ENCODE data around the gene ATP6V0E2. TPM values are rescaled to one million over a fixed set of nuclear protein-coding genes. Genes with fewer than 3 reads are reported as not detected.

ATP6V0E2 gene
- total RNA-seq, 1 donor from 2014 or later: 17.9 TPM

- TF ChIP-seq CTCF (IDR thresholded peaks at IDR 0.05): no peak
- Histone ChIP-seq H3K27ac (no peak overlapping the region), H3K36me3 (peaks cover 13% of the 10 kb centered on the region), H3K27me3 (ENCODE audit: low read depth) (no peaks in the 10 kb centered on the region), H3K9me3 (no peaks in the 10 kb centered on the region), H3K4me3 (no peak overlapping the region), H3K4me1 (peaks cover 26% of the 10 kb centered on the region)
- no peak for ATAC-seq
- DNase-seq: no peak
- intact Hi-C loops (cut with DNase I): no loop called here
These were observed 3.9 kb upstream of the ATP6V0E2 start for GRCh38 chr7:149869867-149870266.

GRCh38 chr7:149870274-149870673, 3.5 kb upstream of the ATP6V0E2 start:
- peaks cover 26% of the 10 kb centered on the region for H3K4me1 ChIP-seq
- H3K27me3 ChIP-seq (ENCODE audit: low read depth): no peaks in the 10 kb centered on the region
- TF ChIP-seq CTCF (IDR thresholded peaks at IDR 0.05): no peak
- H3K9me3 ChIP-seq: no peaks in the 10 kb centered on the region
- H3K27ac ChIP-seq: no peak overlapping the region
- DNase-seq (no peak), ATAC-seq (no peak)
- peaks cover 9% of the 10 kb centered on the region for H3K36me3 ChIP-seq
- intact Hi-C loops (cut with DNase I): no loop called here
- no peak overlapping the region for H3K4me3 ChIP-seq

GRCh38 chr7:149870701-149871483, 2.9 kb upstream of the ATP6V0E2 start:
- no peaks in the 10 kb centered on the region for H3K9me3 ChIP-seq
- H3K4me3 ChIP-seq: no peak overlapping the region
- intact Hi-C loops (cut with DNase I): no loop called here
- no peak for DNase-seq
- H3K27ac ChIP-seq: no peak overlapping the region
- no peak for TF ChIP-seq CTCF (IDR thresholded peaks at IDR 0.05)
- H3K36me3 ChIP-seq: peaks cover 6% of the 10 kb centered on the region
- peaks cover 26% of the 10 kb centered on the region for H3K4me1 ChIP-seq
- H3K27me3 ChIP-seq (ENCODE audit: low read depth): no peaks in the 10 kb centered on the region
- ATAC-seq: no peak

GRCh38 chr7:149871576-149871975, 2.2 kb upstream of the ATP6V0E2 start:
- DNase-seq: no peak
- Histone ChIP-seq H3K27ac (no peak overlapping the region), H3K4me1 (peaks cover 20% of the 10 kb centered on the region), H3K36me3 (peaks cover 2% of the 10 kb centered on the region), H3K9me3 (no peaks in the 10 kb centered on the region), H3K4me3 (no peak overlapping the region), H3K27me3 (ENCODE audit: low read depth) (no peaks in the 10 kb centered on the region)
- intact Hi-C loops (cut with DNase I): no loop called here
- no peak for ATAC-seq
- no peak for TF ChIP-seq CTCF (IDR thresholded peaks at IDR 0.05)

- Histone ChIP-seq H3K27me3 (ENCODE audit: low read depth) (no peaks in the 10 kb centered on the region), H3K36me3 (no peaks in the 10 kb centered on the region), H3K27ac (peak overlapping the region; percentile 82), H3K4me1 (peaks cover 14% of the 10 kb centered on the region), H3K4me3 (peak overlapping the region; percentile 85), H3K9me3 (no peaks in the 10 kb centered on the region)
- peak; percentile 81 for DNase-seq
- no peak for TF ChIP-seq CTCF (IDR thresholded peaks at IDR 0.05)
- peak; percentile 73 to 79 for ATAC-seq
- intact Hi-C loops (cut with DNase I): no loop called here
These were observed 1.2 kb upstream of the ATP6V0E2 start for GRCh38 chr7:149872419-149873073.

Data from lower lobe of right lung (tissue), 2 donors.